Panc1 (cell line): Measurements from ENCODE around the gene MYT1. TPM values are rescaled to one million over a fixed set of nuclear protein-coding genes. Genes with fewer than 3 reads are reported as not detected.

Source experiments
- ATAC-seq: fragments of 200-7000 bp; cut with Tn5 transposase; 2 replicates; pipeline ENCODE4 v1.9.1; 2020; ENCODE audit warnings: mild to moderate bottlenecking, moderate library complexity
- BruUV-seq: library from RNA; stranded (reverse); fragments of 400-500 nt; replicated peaks from 2 replicates; lab custom pipeline; 2021; lab: Mats Ljungman, UMichigan
- CTCF ChIA-PET: fragments of 300-600 bp; sonication (Branson Sonifier 250); formaldehyde crosslinking; loops from one replicate; lab custom pipeline; 2022; ENCODE audit warnings: antibody characterized with exemption; lab: Charles Lee
- POLR2A ChIA-PET: fragments of 300-600 bp; sonication (Branson Sonifier 250); formaldehyde crosslinking; loops from one replicate; lab custom pipeline; 2022; ENCODE audit warnings: antibody characterized with exemption; lab: Charles Lee
- DNase-seq: peaks from one replicate; pipeline ENCODE4 v3.0.0-alpha.2; 2010; ENCODE audit warnings: low read depth, low spot score
- H3K27ac ChIP-seq: 2 replicates; pipeline ENCODE4 v1.5.1; 2011; ENCODE audit warnings: mild to moderate bottlenecking, low read length, inconsistent platforms
- H3K27me3 ChIP-seq: fragments of 200-500 bp; sonication (Bioruptor generic); 2 replicates; pipeline ENCODE4 v1.6.0; 2014; ENCODE audit warnings: low read length, inconsistent platforms; ENCODE audit not compliant: control insufficient read depth, insufficient read depth
- H3K36me3 ChIP-seq: fragments of 200-500 bp; sonication (Bioruptor generic); 2 replicates; pipeline ENCODE4 v1.5.1; 2014; ENCODE audit warnings: inconsistent platforms, mild to moderate bottlenecking, low read length, moderate library complexity; ENCODE audit not compliant: control insufficient read depth, insufficient read depth
- H3K4me1 ChIP-seq: 2 replicates; pipeline ENCODE4 v1.5.1; 2011; ENCODE audit warnings: inconsistent platforms, mild to moderate bottlenecking, low read length, moderate library complexity; ENCODE audit not compliant: control insufficient read depth, insufficient read depth
- H3K4me3 ChIP-seq, 2 experiments: 2 replicates each; pipeline ENCODE4 v1.5.1; 2011 to 2012; ENCODE audit warnings: low read depth in 2 of 2, low read length in 2 of 2, mild to moderate bottlenecking in 2 of 2, inconsistent platforms in 1 of 2, moderate library complexity in 1 of 2
- H3K9me3 ChIP-seq: fragments of 200-500 bp; sonication (Bioruptor generic); 2 replicates; pipeline ENCODE4 v1.5.1; 2014; ENCODE audit warnings: low read depth, mild to moderate bottlenecking, inconsistent platforms, low read length, moderate library complexity; ENCODE audit not compliant: control insufficient read depth, insufficient read depth
- POLR2AphosphoS5 ChIP-seq: IDR thresholded peaks from 2 replicates; pipeline ENCODE4 v1.6.1; 2012; ENCODE audit warnings: mild to moderate bottlenecking, low read depth, low read length, moderate library complexity
- SIN3A ChIP-seq: IDR thresholded peaks from 2 replicates; pipeline ENCODE4 v1.6.1; 2012; ENCODE audit warnings: low read depth, mild to moderate bottlenecking, low read length, moderate library complexity, borderline replicate concordance; ENCODE audit not compliant: insufficient read depth
- TCF7L2 ChIP-seq: IDR thresholded peaks from 2 replicates; pipeline ENCODE4 v1.6.1; 2011; ENCODE audit warnings: mild to moderate bottlenecking, low read depth, low read length, inconsistent platforms
- in situ Hi-C: cut with HindIII; loops from 2 replicates; pipeline ENCODE4 v1.10.0; 2016; ENCODE audit warnings: low sequenced_read_pairs, low pct_unique_long_range_greater_than_20kb
- intact Hi-C: fragments of 100-400 bp; cut with micrococcal nuclease; formaldehyde crosslinking; loops from one replicate; pipeline ENCODE4 v1.10.0; 2022; ENCODE audit not compliant: unreplicated experiment
- total RNA-seq: library from RNA; stranded (reverse); gene quantifications from one replicate; pipeline ENCODE4 v1.2.1, GENCODE V29; 2021; ENCODE audit not compliant: unreplicated experiment
- TF ChIP-seq, protein P1 (sequence below), 2 experiments: IDR thresholded peaks; 2 replicates each; pipeline ENCODE4 v1.6.1; 2011 to 2012; ENCODE audit warnings: low read depth in 2 of 2, control low read depth in 1 of 2, low read length in 1 of 2, mild to moderate bottlenecking in 1 of 2, moderate library complexity in 1 of 2; ENCODE audit not compliant: insufficient read depth in 1 of 2
- TF ChIP-seq, protein P2 (sequence below): fragments of 450-650 bp; IDR thresholded peaks from 2 replicates; pipeline ENCODE4 v1.5.1; 2017; ENCODE audit warnings: mild to moderate bottlenecking

Gene MYT1
- total RNA-seq, 1 experiment from 2014 or later = 0.41 TPM

DNA sequence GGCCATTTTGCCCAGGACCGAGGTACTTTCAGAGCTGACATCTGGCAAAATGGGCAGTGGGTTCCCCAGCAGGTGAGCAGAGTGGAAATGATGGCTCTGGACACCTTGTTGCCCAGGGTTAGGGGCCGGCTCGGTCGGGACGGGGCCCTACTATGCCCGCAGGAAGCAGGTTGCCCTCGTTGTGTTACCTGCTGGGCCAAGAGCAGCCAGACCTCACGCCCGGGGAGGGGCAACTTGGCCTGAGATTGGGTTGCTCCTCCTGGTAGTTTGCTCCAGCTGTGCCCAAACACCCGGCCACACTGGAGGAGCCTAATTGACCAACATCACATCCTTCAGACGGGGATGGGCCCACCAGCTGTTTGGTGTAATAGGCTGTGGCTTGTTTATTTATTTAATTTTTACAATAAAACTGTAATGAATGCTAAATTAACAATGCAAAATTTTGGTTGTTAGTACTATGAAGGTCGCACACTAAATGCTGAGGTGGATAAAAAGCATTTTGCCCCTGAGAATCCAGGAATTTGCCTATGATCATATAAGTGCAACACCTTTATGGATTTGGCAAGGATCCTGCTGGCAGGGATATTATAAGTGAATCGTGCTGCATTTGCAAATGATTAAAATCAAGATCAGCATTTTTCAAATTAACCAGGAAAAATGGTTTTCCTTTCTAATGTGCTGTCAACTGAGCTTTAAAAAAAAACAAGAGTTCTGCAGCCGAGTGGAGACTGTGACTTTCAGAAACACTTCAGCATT lies 64.7 kb downstream of the MYT1 start:
- no peaks in the 10 kb centered on the region for H3K36me3 ChIP-seq
- DNase-seq (no peak), ATAC-seq (no peak)
- H3K4me1 ChIP-seq = 0 out of 2 replicates have a peak, but pooled peaks cover 3% of the 10 kb centered on the region
- ChIA-PET CTCF (no interaction called here), POLR2A (no interaction called here)
- no peak overlapping the region for H3K4me3 ChIP-seq
- H3K9me3 ChIP-seq = no peaks in the 10 kb centered on the region
- in situ Hi-C loops (no loop called here), intact Hi-C loops (no loop called here)
- no TSS peak for BruUV-seq
- H3K27ac ChIP-seq = no peak overlapping the region
- TF ChIP-seq POLR2AphosphoS5 (no peak), TCF7L2 (no peak), SIN3A (no peak)
- TF ChIP-seq, protein P1, sequence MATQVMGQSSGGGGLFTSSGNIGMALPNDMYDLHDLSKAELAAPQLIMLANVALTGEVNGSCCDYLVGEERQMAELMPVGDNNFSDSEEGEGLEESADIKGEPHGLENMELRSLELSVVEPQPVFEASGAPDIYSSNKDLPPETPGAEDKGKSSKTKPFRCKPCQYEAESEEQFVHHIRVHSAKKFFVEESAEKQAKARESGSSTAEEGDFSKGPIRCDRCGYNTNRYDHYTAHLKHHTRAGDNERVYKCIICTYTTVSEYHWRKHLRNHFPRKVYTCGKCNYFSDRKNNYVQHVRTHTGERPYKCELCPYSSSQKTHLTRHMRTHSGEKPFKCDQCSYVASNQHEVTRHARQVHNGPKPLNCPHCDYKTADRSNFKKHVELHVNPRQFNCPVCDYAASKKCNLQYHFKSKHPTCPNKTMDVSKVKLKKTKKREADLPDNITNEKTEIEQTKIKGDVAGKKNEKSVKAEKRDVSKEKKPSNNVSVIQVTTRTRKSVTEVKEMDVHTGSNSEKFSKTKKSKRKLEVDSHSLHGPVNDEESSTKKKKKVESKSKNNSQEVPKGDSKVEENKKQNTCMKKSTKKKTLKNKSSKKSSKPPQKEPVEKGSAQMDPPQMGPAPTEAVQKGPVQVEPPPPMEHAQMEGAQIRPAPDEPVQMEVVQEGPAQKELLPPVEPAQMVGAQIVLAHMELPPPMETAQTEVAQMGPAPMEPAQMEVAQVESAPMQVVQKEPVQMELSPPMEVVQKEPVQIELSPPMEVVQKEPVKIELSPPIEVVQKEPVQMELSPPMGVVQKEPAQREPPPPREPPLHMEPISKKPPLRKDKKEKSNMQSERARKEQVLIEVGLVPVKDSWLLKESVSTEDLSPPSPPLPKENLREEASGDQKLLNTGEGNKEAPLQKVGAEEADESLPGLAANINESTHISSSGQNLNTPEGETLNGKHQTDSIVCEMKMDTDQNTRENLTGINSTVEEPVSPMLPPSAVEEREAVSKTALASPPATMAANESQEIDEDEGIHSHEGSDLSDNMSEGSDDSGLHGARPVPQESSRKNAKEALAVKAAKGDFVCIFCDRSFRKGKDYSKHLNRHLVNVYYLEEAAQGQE (IDR thresholded peaks at IDR 0.05; ENCODE audit: insufficient read depth in 1 of 2, low read depth in 2 of 2, low read length in 1 of 2) = no peak
- TF ChIP-seq, protein P2, sequence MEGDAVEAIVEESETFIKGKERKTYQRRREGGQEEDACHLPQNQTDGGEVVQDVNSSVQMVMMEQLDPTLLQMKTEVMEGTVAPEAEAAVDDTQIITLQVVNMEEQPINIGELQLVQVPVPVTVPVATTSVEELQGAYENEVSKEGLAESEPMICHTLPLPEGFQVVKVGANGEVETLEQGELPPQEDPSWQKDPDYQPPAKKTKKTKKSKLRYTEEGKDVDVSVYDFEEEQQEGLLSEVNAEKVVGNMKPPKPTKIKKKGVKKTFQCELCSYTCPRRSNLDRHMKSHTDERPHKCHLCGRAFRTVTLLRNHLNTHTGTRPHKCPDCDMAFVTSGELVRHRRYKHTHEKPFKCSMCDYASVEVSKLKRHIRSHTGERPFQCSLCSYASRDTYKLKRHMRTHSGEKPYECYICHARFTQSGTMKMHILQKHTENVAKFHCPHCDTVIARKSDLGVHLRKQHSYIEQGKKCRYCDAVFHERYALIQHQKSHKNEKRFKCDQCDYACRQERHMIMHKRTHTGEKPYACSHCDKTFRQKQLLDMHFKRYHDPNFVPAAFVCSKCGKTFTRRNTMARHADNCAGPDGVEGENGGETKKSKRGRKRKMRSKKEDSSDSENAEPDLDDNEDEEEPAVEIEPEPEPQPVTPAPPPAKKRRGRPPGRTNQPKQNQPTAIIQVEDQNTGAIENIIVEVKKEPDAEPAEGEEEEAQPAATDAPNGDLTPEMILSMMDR = no peak
- no peaks in the 10 kb centered on the region; the same call in 1 of the 2 replicates for H3K27me3 ChIP-seq

DNA sequence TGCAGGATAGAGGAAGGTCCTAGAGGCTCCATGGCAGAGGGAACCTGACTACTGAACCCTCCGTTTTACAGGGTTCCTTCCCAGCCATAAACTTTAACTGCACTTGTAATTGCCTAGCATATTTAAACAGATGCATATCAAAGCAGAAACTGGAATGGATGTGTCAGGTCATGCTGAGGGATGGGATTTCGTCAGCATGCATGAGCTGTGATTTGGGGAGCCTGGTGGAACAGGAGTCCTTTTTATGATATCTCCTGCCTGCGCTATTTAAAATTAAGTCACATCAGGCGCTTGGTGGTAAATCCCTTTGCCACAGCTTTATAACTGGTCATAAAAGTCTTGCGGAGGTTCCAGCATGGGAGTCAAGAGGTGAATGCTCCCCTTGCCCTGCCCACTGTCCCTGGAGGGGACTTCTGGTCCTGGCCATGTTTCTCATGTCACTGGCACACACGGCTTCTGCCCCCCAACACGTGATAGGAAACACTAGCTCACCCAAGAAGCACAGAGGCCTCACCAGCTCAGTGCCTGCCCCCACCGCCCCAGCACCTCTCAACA lies 65.3 kb downstream of the MYT1 start:
- Histone ChIP-seq H3K36me3 (no peaks in the 10 kb centered on the region), H3K9me3 (no peaks in the 10 kb centered on the region)
- POLR2A ChIA-PET = no interaction called here

More for the DNA sequence above, 65.3 kb downstream of the MYT1 start:
- ATAC-seq = no peak
- intact Hi-C loops = no loop called here
- no TSS peak for BruUV-seq
- CTCF ChIA-PET = no interaction called here
- Histone ChIP-seq H3K27ac (no peak overlapping the region), H3K27me3 (no peaks in the 10 kb centered on the region; the same call in 1 of the 2 replicates), H3K4me3 (no peak overlapping the region), H3K4me1 (0 out of 2 replicates have a peak, but pooled peaks cover 3% of the 10 kb centered on the region)
- no peak for DNase-seq
- in situ Hi-C loops = no loop called here
- TF ChIP-seq, protein P2 = no peak
- TF ChIP-seq TCF7L2 = peak; percentile 75
